ENCODE measurements around the gene SLC1A3. TPM values are rescaled to one million over a fixed set of nuclear protein-coding genes. Genes with fewer than 3 reads are reported as not detected.

The SLC1A3 gene
- total RNA-seq, 1 experiment from 2014 or later, result 28.9 TPM

DNA sequence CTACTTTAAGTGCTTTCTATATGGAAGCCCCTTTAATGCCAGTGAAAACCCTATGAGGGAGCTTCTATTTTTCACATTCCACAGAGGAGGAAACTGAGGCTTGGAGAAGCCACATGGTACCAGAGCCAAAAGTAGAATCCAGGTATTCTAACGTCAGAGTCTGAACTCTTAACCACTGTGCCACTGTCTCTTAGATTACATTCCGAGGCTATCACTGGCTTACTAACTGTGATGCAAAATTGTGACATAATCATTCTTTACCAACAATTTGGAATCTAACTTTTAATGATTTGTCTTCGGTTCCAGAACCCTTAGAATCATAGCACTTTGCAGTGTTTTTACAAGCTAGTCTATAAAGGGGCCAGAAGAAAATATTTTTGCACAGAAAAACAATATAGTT lies 59.2 kb downstream of the SLC1A3 start:
- no peaks in the 10 kb centered on the region for H3K27me3 ChIP-seq (replicated peaks; ENCODE audit: insufficient read depth, low read depth, low read length, poor library complexity)
- CTCF ChIA-PET, result no interaction called here
- H3K4me3 ChIP-seq (ENCODE audit: low read depth, low read length, poor library complexity, severe bottlenecking), result no peak overlapping the region
- POLR2A ChIA-PET (ENCODE audit: low non-redundant PET), result no interaction called here
- TF ChIP-seq EZH2 (IDR thresholded peaks at IDR 0.05; ENCODE audit: borderline replicate concordance, low read depth, low read length, poor library complexity, severe bottlenecking) (no peak), CTCF (conservative IDR thresholded peaks at IDR 0.05; ENCODE audit: low read depth, low read length) (no peak)
- H3K27ac ChIP-seq (ENCODE audit: low read depth, low read length, poor library complexity, severe bottlenecking), result no peak overlapping the region
- intact Hi-C loops (cut with micrococcal nuclease; ENCODE audit: unreplicated experiment), result no loop called here
- no peaks in the 10 kb centered on the region for H3K9me3 ChIP-seq (ENCODE audit: low read depth, low read length, poor library complexity, severe bottlenecking)
- no peaks in the 10 kb centered on the region for H3K36me3 ChIP-seq (ENCODE audit: insufficient read depth, low read length, poor library complexity, severe bottlenecking)
- peaks cover 11% of the 10 kb centered on the region for H3K4me1 ChIP-seq (ENCODE audit: insufficient read depth, low read length, poor library complexity, severe bottlenecking)
- no peak for DNase-seq (ENCODE audit: low spot score)
- no TSS peak for BruUV-seq (replicated peaks)

DNA sequence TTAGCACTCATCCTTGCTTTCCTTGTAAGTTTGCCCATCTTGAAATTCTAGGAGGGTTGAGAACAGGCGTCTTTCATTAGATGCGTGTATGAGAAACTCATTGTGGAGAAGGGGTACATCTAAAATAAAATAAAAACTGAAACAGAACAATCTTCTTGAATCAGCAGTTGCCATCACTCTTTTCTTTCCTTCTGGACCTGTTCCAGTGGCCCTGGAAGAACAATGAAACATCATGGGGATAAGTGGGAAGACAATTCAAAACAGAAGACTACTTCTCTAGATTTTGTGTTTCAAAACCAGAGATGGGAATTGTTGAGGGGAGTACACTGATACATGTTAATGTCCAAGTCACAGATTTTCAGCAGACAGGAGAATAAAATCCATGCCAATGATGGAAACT lies 59.9 kb downstream of the SLC1A3 start:
- Histone ChIP-seq H3K9me3 (ENCODE audit: low read depth, low read length, poor library complexity, severe bottlenecking) (no peaks in the 10 kb centered on the region), H3K27me3 (replicated peaks; ENCODE audit: insufficient read depth, low read depth, low read length, poor library complexity) (no peaks in the 10 kb centered on the region), H3K36me3 (ENCODE audit: insufficient read depth, low read length, poor library complexity, severe bottlenecking) (no peaks in the 10 kb centered on the region), H3K27ac (ENCODE audit: low read depth, low read length, poor library complexity, severe bottlenecking) (no peak overlapping the region), H3K4me1 (ENCODE audit: insufficient read depth, low read length, poor library complexity, severe bottlenecking) (peaks cover 11% of the 10 kb centered on the region), H3K4me3 (ENCODE audit: low read depth, low read length, poor library complexity, severe bottlenecking) (no peak overlapping the region)
- ChIA-PET POLR2A (ENCODE audit: low non-redundant PET) (no interaction called here), CTCF (no interaction called here)
- no TSS peak for BruUV-seq (replicated peaks)
- intact Hi-C loops (cut with micrococcal nuclease; ENCODE audit: unreplicated experiment), result no loop called here
- DNase-seq (ENCODE audit: low spot score), result no peak
- TF ChIP-seq EZH2 (IDR thresholded peaks at IDR 0.05; ENCODE audit: borderline replicate concordance, low read depth, low read length, poor library complexity, severe bottlenecking) (no peak), CTCF (conservative IDR thresholded peaks at IDR 0.05; ENCODE audit: low read depth, low read length) (no peak)

GRCh38 chr5:36666986-36667385 lies 60.6 kb downstream of the SLC1A3 start:
- H3K9me3 ChIP-seq (ENCODE audit: low read depth, low read length, poor library complexity, severe bottlenecking), result no peaks in the 10 kb centered on the region
- H3K4me3 ChIP-seq (ENCODE audit: low read depth, low read length, poor library complexity, severe bottlenecking), result no peak overlapping the region
- TF ChIP-seq CTCF (conservative IDR thresholded peaks at IDR 0.05; ENCODE audit: low read depth, low read length), result no peak
- TF ChIP-seq EZH2 (IDR thresholded peaks at IDR 0.05; ENCODE audit: borderline replicate concordance, low read depth, low read length, poor library complexity, severe bottlenecking), result no peak
- ChIA-PET CTCF (no interaction called here), POLR2A (ENCODE audit: low non-redundant PET) (no interaction called here)
- H3K4me1 ChIP-seq (ENCODE audit: insufficient read depth, low read length, poor library complexity, severe bottlenecking), result peaks cover 11% of the 10 kb centered on the region
- intact Hi-C loops (cut with micrococcal nuclease; ENCODE audit: unreplicated experiment), result no loop called here
- DNase-seq (ENCODE audit: low spot score), result no peak
- no TSS peak for BruUV-seq (replicated peaks)
- H3K36me3 ChIP-seq (ENCODE audit: insufficient read depth, low read length, poor library complexity, severe bottlenecking), result no peaks in the 10 kb centered on the region
- no peak overlapping the region for H3K27ac ChIP-seq (ENCODE audit: low read depth, low read length, poor library complexity, severe bottlenecking)
- H3K27me3 ChIP-seq (replicated peaks; ENCODE audit: insufficient read depth, low read depth, low read length, poor library complexity), result no peaks in the 10 kb centered on the region

All from A673 (cell line).